Measurements from ENCODE around the gene ULBP2.
"Not testable (repeated sequence)": the region's sequence is repeated elsewhere in the genome, so short reads cannot be mapped to it uniquely, and the experiment has no call there.

Gene ULBP2

DNA sequence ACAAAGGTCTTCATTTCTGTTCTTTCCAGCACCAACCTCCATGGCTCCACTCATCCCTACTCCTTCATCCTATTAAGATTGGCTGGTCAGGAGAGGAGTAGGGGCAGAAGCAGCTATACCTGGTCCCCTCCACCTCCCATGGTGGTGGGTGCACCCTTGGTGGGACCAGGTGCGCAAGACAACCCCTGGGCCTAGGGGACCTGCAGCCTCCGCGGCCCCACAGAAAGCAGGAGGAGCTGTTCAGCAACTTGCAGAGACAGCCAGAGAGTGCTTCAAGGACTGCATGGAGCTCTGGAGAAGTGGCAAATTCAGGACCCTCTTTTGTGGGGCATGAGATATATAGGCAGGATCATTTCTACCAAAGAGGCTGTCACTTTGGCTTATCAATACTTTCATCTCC is 9.8 kb downstream of the ULBP2 start:
- TF ChIP-seq, protein P1, sequence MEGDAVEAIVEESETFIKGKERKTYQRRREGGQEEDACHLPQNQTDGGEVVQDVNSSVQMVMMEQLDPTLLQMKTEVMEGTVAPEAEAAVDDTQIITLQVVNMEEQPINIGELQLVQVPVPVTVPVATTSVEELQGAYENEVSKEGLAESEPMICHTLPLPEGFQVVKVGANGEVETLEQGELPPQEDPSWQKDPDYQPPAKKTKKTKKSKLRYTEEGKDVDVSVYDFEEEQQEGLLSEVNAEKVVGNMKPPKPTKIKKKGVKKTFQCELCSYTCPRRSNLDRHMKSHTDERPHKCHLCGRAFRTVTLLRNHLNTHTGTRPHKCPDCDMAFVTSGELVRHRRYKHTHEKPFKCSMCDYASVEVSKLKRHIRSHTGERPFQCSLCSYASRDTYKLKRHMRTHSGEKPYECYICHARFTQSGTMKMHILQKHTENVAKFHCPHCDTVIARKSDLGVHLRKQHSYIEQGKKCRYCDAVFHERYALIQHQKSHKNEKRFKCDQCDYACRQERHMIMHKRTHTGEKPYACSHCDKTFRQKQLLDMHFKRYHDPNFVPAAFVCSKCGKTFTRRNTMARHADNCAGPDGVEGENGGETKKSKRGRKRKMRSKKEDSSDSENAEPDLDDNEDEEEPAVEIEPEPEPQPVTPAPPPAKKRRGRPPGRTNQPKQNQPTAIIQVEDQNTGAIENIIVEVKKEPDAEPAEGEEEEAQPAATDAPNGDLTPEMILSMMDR (conservative IDR thresholded peaks at IDR 0.05): no peak
- no peak for TF ChIP-seq ZFX (IDR thresholded peaks at IDR 0.05)

DNA sequence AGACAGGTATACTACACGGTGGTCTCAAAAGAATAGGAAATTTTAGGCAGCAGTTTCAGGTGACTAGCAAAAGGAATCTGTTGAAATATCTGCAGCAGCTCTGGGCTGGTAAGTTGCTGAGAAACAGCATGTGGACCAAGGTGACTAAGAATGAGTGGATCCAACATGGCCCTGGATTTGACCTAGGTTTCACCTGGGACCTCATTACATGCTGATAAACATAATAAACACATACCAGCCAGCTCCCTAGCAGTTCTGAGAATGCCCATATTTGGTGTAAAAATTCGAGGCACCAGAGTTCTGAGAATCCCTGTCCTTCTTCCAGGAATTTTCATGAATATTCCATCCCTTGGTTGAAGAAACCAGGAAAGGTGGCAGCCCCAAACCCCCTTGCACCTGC is 11.6 kb downstream of the ULBP2 start:
- not testable (repeated sequence) for H3K27ac ChIP-seq

More for the DNA sequence above, 9.8 kb downstream of the ULBP2 start:
- H3K27ac ChIP-seq: no peak overlapping the region

DNA sequence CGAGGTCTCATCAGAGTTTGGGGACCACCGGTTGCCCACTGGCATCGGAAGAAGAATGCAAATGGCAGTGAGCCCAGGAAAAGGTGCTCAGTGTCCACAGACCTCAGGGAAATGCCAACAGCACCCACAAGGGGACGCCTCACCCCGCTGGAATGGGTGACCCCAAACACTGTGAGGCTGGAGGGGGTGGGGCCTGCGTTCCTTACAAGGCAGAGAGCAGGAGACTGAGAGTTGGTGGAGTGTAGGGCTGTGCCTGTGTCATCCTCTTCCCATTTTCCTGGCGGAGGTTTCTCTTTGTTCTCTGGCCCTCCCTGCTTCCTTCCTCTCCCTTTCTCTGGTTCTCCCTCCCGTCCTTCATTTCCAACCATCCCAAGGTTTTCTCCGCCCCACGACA is 12.1 kb downstream of the ULBP2 start:
- not testable (repeated sequence) for H3K27ac ChIP-seq

DNA sequence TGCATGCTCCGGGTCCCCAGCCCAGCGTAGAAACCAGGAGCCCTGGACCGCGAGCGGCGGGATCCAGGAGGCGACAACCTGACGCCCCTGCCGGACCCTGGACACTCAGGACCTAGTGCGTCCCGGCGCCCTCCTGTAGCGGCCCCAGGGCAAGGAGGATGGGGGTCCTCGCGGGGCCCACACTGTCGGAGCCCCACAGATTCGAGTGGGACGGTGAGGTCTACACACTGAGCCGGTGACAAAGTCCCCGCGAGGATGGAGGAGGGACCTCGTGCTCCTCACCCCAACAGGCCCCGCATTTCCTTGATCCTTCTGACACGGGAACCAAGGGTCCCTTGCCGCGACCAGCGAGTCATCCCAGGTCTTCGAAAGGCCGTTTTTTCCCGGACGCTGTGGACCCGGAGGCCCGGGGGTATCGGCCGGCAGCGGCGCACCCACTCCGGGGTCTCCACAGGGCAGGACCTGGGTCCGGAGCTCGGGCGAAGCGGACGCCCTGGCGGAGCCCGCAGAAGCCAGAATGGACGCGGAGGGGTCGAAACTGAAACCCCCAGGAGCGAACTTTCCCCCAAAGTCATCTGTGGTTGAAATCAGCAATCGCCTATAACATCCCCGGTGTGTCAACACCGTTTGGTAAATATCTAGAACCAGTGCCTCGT is 12.6 kb downstream of the ULBP2 start:
- H3K27ac ChIP-seq: not testable (repeated sequence)

DNA sequence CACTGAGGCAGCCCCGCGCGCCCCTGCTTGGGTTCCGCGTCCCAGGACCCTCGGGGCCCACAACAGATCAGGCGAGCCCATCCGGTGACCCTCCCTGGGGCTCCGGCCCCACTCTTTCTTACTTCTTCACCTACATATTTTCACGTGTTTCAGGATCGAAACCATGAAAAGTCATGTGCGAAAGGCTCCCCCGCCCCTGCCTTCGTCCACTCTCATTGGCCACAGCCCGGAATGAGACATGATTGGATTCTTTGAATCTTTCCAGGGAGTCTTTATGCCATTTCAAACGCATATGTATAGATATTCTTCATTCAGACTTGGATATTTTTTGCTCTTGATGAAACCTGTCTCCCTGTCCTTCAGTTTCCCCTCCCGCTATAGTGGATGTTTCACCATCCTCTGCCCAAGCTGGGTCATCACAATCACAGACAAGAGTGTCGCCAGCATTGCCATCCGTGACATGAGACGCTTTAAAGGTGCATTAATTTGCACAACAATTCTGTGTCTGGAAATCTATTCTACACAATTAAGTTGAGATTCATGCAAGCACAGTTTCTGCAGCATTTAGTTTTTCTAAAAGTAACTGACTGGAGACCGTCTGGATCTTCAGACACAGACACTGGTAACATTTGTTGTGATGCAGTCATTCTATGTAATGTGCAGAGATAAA is 13.3 kb downstream of the ULBP2 start:
- H3K27ac ChIP-seq: not testable (repeated sequence)

DNA sequence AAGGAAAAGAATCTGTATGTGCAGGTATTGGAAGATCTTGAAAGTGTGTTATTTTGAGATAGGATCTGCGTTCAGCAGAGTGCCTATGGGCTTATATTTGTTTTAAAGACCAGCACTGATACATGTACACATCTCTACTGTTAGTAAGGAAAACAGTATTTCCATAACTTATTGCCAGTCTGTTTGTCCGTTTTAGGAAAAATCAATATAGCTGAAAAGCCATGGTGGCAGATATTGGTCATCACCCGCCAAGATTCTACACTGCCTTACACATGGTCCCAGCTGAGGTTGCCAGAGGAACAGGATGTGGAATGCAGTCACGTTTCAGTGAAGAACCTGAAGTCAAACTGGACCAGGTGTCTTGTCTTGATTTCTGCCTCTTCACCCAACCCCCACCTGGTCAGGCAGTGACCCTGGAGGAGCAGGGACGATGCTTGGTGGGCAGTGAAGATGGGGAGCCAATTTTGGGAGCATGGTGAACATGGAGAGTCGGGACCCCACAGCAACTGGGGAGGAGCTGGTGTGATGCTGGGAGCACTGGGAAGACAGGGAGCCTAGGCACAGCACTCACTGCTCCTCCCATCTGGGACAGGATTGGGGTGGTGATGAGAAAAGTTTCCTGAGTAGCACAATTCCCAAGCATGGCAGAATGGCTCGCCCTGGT is 14.0 kb downstream of the ULBP2 start:
- H3K27ac ChIP-seq: not testable (repeated sequence)

DNA sequence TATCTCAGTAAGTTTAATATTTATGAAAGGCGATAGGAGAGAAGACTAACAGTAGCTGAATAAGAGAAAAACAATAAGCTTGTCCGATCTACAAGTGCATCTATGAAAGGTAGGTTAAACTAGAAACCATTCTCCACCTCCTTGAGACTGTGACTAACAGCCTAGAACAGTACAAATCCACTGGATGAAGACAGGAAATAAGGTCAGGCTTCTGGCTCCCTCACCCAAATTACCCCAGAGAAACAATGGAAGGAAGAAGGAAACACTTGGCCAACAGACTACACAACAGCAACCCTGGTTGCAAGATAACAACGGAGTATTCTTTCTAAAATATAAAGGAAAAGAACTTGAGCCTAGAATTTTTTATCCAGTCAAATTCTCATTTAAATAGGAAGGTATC is 16.3 kb downstream of the ULBP2 start:
- H3K27ac ChIP-seq: not testable (repeated sequence)

DNA sequence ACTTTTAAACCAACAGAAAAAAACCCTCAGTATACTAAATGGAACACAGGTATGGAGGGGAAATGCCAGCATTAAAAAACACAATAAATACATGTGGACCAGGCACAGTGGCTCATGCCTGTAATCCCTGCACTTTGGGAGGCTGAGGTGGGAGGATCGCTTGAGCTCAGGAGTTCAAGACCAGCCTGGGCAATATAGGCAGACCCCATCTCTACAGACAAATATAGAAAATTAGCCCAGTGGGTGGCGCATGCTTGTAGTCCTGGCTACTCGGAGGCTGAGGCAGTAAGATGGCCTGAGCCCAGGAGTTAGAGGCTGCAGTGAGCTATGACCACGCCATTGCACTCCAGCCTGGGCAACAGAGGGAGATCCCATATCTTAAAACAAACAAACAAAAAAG is 18.0 kb downstream of the ULBP2 start:
- H3K27ac ChIP-seq: not testable (repeated sequence)

DNA sequence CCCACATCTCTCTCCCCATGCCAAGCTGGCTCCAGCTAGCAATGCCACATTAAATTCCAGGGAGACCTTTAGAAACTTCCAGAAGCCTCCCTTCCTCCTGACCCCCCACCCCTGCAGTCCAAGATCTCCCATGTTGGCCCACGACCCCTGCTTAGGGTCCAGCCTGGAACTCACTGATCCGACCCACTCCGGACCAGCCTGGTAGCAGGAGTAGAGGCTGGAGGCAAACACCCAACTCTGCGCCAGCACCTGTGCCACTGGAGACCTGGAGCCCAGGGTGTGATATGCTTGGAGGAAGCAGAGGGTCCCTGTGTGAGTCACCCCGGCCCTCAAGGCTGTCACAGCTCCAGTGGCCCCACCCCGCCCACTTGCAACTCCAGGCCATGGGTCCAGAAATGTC is 18.7 kb downstream of the ULBP2 start:
- TF ChIP-seq, protein P1 (conservative IDR thresholded peaks at IDR 0.05): no peak
- TF ChIP-seq ZFX (IDR thresholded peaks at IDR 0.05): no peak
- no peak overlapping the region for H3K27ac ChIP-seq

DNA sequence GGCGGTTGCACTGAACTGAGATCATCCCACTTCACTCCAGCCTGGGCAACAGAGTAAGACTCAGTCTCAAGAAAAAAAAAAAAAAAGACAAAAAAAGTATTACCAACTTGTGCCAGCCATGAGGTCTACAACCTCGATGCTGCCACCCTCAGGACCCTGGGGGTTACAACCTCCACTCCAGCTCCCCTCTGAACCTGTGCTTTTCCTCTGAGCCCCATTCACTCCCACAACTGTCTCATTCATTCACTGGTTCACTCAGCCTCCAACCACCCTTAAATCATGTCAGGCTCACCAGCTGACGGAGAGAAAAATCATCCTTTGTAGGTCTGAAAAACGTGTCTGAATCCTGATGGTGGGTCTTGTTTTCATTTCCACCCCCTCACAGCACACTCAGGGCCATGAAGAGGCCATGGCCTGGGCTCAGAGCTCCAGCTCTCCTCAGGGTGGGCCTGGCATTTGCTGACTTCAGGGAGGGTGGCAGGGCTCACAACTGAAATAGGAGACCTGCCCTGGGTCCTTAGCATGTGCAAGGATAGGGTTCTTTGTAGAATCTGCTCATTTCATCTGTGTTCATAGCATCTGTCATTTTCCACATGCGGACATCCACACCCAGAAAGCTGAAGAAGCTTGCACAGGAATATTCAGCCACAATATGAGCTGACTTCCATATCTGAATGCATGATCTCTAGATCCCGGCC is 20.1 kb downstream of the ULBP2 start:
- TF ChIP-seq ZFX (IDR thresholded peaks at IDR 0.05): no peak
- TF ChIP-seq, protein P1 (conservative IDR thresholded peaks at IDR 0.05): peak; percentile 22

DNA sequence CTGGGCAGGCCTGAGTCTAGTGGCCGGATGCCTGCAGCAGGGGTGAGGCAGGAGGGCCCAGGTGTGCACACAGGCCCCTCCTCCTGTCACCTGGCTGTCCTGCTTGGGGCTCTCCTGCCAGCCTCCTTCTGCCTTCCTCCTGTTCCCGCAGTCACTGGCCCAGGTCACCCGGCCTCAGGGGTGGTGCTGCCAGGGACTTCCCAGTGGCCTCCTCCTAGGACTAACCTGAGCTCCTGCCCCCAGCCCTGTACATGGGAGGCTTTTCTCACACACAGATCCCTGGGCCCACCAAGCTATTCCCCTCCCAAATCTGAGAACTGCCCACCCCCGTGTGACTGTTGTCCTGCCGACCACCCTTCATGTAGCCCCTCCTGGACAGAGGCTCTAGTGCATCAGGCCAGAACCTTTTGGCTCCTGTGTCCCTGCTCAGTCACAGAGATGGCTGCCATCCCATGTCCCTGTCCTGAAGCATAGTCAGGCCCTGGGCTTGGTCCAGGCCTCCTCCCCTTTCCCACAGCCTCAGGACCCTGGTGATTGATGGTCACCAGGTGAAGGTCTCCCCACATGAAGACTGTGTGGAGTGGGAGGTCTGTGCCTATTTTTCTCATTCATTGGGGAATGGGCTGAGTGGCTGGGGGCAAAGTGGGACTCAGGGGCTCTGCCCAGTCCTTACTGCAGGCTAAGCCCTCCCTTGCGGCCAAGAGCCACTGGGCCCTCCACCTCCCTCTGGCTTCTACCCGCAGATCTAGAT is 20.8 kb downstream of the ULBP2 start:
- TF ChIP-seq, protein P1 (conservative IDR thresholded peaks at IDR 0.05): no peak
- no peak for TF ChIP-seq ZFX (IDR thresholded peaks at IDR 0.05)
- H3K27ac ChIP-seq: peak overlapping the region; percentile 48; the same call in 1 of the 2 replicates

More for the DNA sequence above, 20.1 kb downstream of the ULBP2 start:
- no peak overlapping the region for H3K27ac ChIP-seq

Data from C4-2B (cell line).